ENCODE data around the gene MGAT4C. TPM values are rescaled to one million over a fixed set of nuclear protein-coding genes. Genes with fewer than 3 reads are reported as not detected.
"Not testable (repeated sequence)": the region's sequence is repeated elsewhere in the genome, so short reads cannot be mapped to it uniquely, and the experiment has no call there.

MGAT4C gene
- total RNA-seq, 1 donor from 2014 or later, result not detected

- no peak for DNase-seq (ENCODE audit: low read depth)
- Histone ChIP-seq H3K27me3 (ENCODE audit: control insufficient read depth, insufficient read depth, low read length) (no peaks in the 10 kb centered on the region), H3K36me3 (ENCODE audit: control insufficient read depth, insufficient read depth, low read length) (no peaks in the 10 kb centered on the region), H3K4me3 (ENCODE audit: low read depth, low read length) (no peak overlapping the region)
- TF ChIP-seq CTCF (IDR thresholded peaks at IDR 0.05; ENCODE audit: insufficient read depth, low read length, poor library complexity, severe bottlenecking), result no peak
Observed at GRCh38 chr12:86081843-86082242, 174.3 kb downstream of the MGAT4C start.

GRCh38 chr12:86059052-86059451, 197.1 kb downstream of the MGAT4C start:
- not testable (repeated sequence) for DNase-seq (ENCODE audit: low read depth); H3K4me3 ChIP-seq (ENCODE audit: low read depth, low read length); H3K27me3 ChIP-seq (ENCODE audit: control insufficient read depth, insufficient read depth, low read length); H3K36me3 ChIP-seq (ENCODE audit: control insufficient read depth, insufficient read depth, low read length)

- H3K36me3 ChIP-seq (ENCODE audit: control insufficient read depth, insufficient read depth, low read length), result no peaks in the 10 kb centered on the region
- no peak for DNase-seq (ENCODE audit: low read depth)
- no peak for TF ChIP-seq CTCF (IDR thresholded peaks at IDR 0.05; ENCODE audit: insufficient read depth, low read length, poor library complexity, severe bottlenecking)
Observed at GRCh38 chr12:86057092-86057845, 198.9 kb downstream of the MGAT4C start.

GRCh38 chr12:86052921-86053320, 203.3 kb downstream of the MGAT4C start:
- Histone ChIP-seq H3K27me3 (ENCODE audit: control insufficient read depth, insufficient read depth, low read length) (no peaks in the 10 kb centered on the region), H3K4me3 (ENCODE audit: low read depth, low read length) (no peak overlapping the region), H3K36me3 (ENCODE audit: control insufficient read depth, insufficient read depth, low read length) (no peaks in the 10 kb centered on the region)
- DNase-seq (ENCODE audit: low read depth), result no peak
- no peak for TF ChIP-seq CTCF (IDR thresholded peaks at IDR 0.05; ENCODE audit: insufficient read depth, low read length, poor library complexity, severe bottlenecking)

More at GRCh38 chr12:86057092-86057845, 198.9 kb downstream of the MGAT4C start:
- Histone ChIP-seq H3K27me3 (ENCODE audit: control insufficient read depth, insufficient read depth, low read length) (no peaks in the 10 kb centered on the region), H3K4me3 (ENCODE audit: low read depth, low read length) (no peak overlapping the region)

- no peaks in the 10 kb centered on the region for H3K27me3 ChIP-seq (ENCODE audit: control insufficient read depth, insufficient read depth, low read length)
- DNase-seq (ENCODE audit: low read depth), result no peak
- no peak for TF ChIP-seq CTCF (IDR thresholded peaks at IDR 0.05; ENCODE audit: insufficient read depth, low read length, poor library complexity, severe bottlenecking)
- H3K4me3 ChIP-seq (ENCODE audit: low read depth, low read length), result no peak overlapping the region
- H3K36me3 ChIP-seq (ENCODE audit: control insufficient read depth, insufficient read depth, low read length), result no peaks in the 10 kb centered on the region
Observed at GRCh38 chr12:86050010-86050409, 206.2 kb downstream of the MGAT4C start.

- H3K36me3 ChIP-seq (ENCODE audit: control insufficient read depth, insufficient read depth, low read length), result no peaks in the 10 kb centered on the region
- DNase-seq (ENCODE audit: low read depth), result no peak
- H3K4me3 ChIP-seq (ENCODE audit: low read depth, low read length), result no peak overlapping the region
- no peak for TF ChIP-seq CTCF (IDR thresholded peaks at IDR 0.05; ENCODE audit: insufficient read depth, low read length, poor library complexity, severe bottlenecking)
- H3K27me3 ChIP-seq (ENCODE audit: control insufficient read depth, insufficient read depth, low read length), result no peaks in the 10 kb centered on the region
Observed at GRCh38 chr12:86044396-86044795, 211.8 kb downstream of the MGAT4C start.

Data from kidney epithelial cell (primary cell).